Liver (tissue), 9 donors: ENCODE measurements around the gene HEBP2. TPM values are rescaled to one million over a fixed set of nuclear protein-coding genes. Genes with fewer than 3 reads are reported as not detected.
A peak's percentile ranks its signal among the peaks of the same experiment; 100 is the strongest.

Source experiments
- DNase-seq: peaks from one replicate; pipeline ENCODE4 v3.0.0-alpha.2; 2017; ENCODE audit warnings: low spot score
- H3K27ac ChIP-seq, 2 donors: one replicate each; pipeline ENCODE4 v1.7.0; 2013; ENCODE audit warnings: inconsistent platforms in 2 of 2, low read length in 2 of 2, control low read depth in 1 of 2, low read depth in 1 of 2, mild to moderate bottlenecking in 1 of 2
- H3K27me3 ChIP-seq, 4 donors: one replicate each; pipeline versions ENCODE4 v1.6.1 to v1.7.0; 2013; ENCODE audit warnings: low read length in 3 of 4, inconsistent platforms in 1 of 4, mild to moderate bottlenecking in 1 of 4, moderate library complexity in 1 of 4; ENCODE audit not compliant: control insufficient read depth in 4 of 4, insufficient read depth in 4 of 4
- H3K36me3 ChIP-seq, 4 donors: one replicate each; pipeline versions ENCODE4 v1.6.1 to v1.7.0; 2013; ENCODE audit warnings: low read length in 3 of 4, mild to moderate bottlenecking in 3 of 4, low read depth in 1 of 4, moderate library complexity in 1 of 4; ENCODE audit not compliant: control insufficient read depth in 4 of 4, insufficient read depth in 3 of 4
- H3K4me1 ChIP-seq, 4 donors: one replicate each; pipeline versions ENCODE4 v1.6.1 to v1.7.0; 2013; ENCODE audit warnings: low read length in 3 of 4, mild to moderate bottlenecking in 3 of 4, moderate library complexity in 1 of 4; ENCODE audit not compliant: control insufficient read depth in 4 of 4, insufficient read depth in 4 of 4
- H3K4me3 ChIP-seq, 3 donors: one replicate each; pipeline versions ENCODE4 v1.6.1 to v1.7.0; 2013; ENCODE audit warnings: low read length in 3 of 3, control low read depth in 1 of 3, low read depth in 1 of 3, mild to moderate bottlenecking in 1 of 3
- H3K9ac ChIP-seq, 2 donors: one replicate each; pipeline ENCODE4 v1.7.0; 2013; ENCODE audit warnings: low read length in 2 of 2, mild to moderate bottlenecking in 2 of 2, moderate library complexity in 2 of 2, control low read depth in 1 of 2, low read depth in 1 of 2
- H3K9me3 ChIP-seq, 4 donors: one replicate each; pipeline versions ENCODE4 v1.6.1 to v1.7.0; 2013; ENCODE audit warnings: low read length in 3 of 4; ENCODE audit not compliant: control insufficient read depth in 4 of 4
- ATF3 ChIP-seq: IDR thresholded peaks from 2 replicates; pipeline ENCODE4 v1.6.1; 2016; ENCODE audit warnings: antibody characterized with exemption
- CTCF ChIP-seq: fragments of 150-350 bp; IDR thresholded peaks from 2 replicates; pipeline ENCODE4 v1.5.1; 2017; ENCODE audit warnings: improper control_type of control experiment, low read depth, low read length; ENCODE audit not compliant: missing input control
- FOXA1 ChIP-seq: IDR thresholded peaks from 2 replicates; pipeline ENCODE4 v1.6.1; 2016; ENCODE audit warnings: antibody characterized with exemption
- FOXA2 ChIP-seq: IDR thresholded peaks from 2 replicates; pipeline ENCODE4 v1.6.1; 2016; ENCODE audit warnings: antibody characterized with exemption
- GABPA ChIP-seq, 2 donors: IDR thresholded peaks in 1 of 2; conservative IDR thresholded peaks in 1 of 2; 2 replicates each; pipeline ENCODE4 v1.6.1; 2016; ENCODE audit warnings: antibody characterized with exemption in 2 of 2, mild to moderate bottlenecking in 1 of 2, moderate library complexity in 1 of 2
- HNF4A ChIP-seq, 2 donors: conservative IDR thresholded peaks; 2 replicates each; pipeline ENCODE4 v1.6.1; 2016; ENCODE audit warnings: antibody characterized with exemption in 2 of 2, mild to moderate bottlenecking in 2 of 2
- HNF4G ChIP-seq: IDR thresholded peaks from 2 replicates; pipeline ENCODE4 v1.6.1; 2016; ENCODE audit warnings: antibody characterized with exemption
- JUND ChIP-seq, 2 donors: IDR thresholded peaks; 2 replicates each; pipeline ENCODE4 v1.6.1; 2016; ENCODE audit warnings: antibody characterized with exemption in 2 of 2
- MAX ChIP-seq: IDR thresholded peaks from 2 replicates; pipeline ENCODE4 v1.6.1; 2016; ENCODE audit warnings: antibody characterized with exemption
- NR2F2 ChIP-seq: IDR thresholded peaks from 2 replicates; pipeline ENCODE4 v1.6.1; 2016; ENCODE audit warnings: antibody characterized with exemption
- RAD21 ChIP-seq, 2 donors: IDR thresholded peaks; 2 replicates each; pipeline ENCODE4 v1.6.1; 2016; ENCODE audit warnings: antibody characterized with exemption in 2 of 2, mild to moderate bottlenecking in 2 of 2
- REST ChIP-seq: IDR thresholded peaks from 2 replicates; pipeline ENCODE4 v1.6.1; 2016; ENCODE audit warnings: antibody characterized with exemption, mild to moderate bottlenecking
- RXRA ChIP-seq, 2 donors: IDR thresholded peaks; 2 replicates each; pipeline ENCODE4 v1.6.1; 2017 to 2018; ENCODE audit warnings: antibody characterized with exemption in 2 of 2, mild to moderate bottlenecking in 1 of 2
- SP1 ChIP-seq: IDR thresholded peaks from 2 replicates; pipeline ENCODE4 v1.6.1; 2018; ENCODE audit warnings: antibody characterized with exemption, mild to moderate bottlenecking
- TAF1 ChIP-seq: conservative IDR thresholded peaks from 2 replicates; pipeline ENCODE4 v1.6.1; 2016; ENCODE audit warnings: antibody characterized with exemption, mild to moderate bottlenecking
- YY1 ChIP-seq: IDR thresholded peaks from 2 replicates; pipeline ENCODE4 v1.6.1; 2016; ENCODE audit warnings: antibody characterized with exemption, mild to moderate bottlenecking
- ZBTB33 ChIP-seq: IDR thresholded peaks from 2 replicates; pipeline ENCODE4 v1.6.1; 2016; ENCODE audit warnings: antibody characterized with exemption
- WGBS: extraction: QIAGEN DNeasy Blood & Tissue Kit; methylation state at CpG from one replicate; pipeline ENCODE4 v1.1.7; 2013; 5-methylcytosine and 5-hydroxymethylcytosine counted together
- polyA plus RNA-seq, 2 donors: library from polyadenylated mRNA; stranded (reverse) in 1 of 2; unstranded in 1 of 2; fragments of 200-250 nt in 1 of 2; fragments of >200 nt in 1 of 2; fragmentation: Nextera tagmentation in 1 of 2; extraction: Ambion mirVana in 1 of 2; gene quantifications; one replicate each; pipeline versions ENCODE4 v1.2.1 to v1.2.3, GENCODE V29; 2013 to 2015
- total RNA-seq, 2 donors: library from RNA; depleted of rRNA; stranded (reverse); fragments of >200 nt; gene quantifications; one replicate each; pipeline ENCODE4 v1.2.3, GENCODE V29; 2014
- donor health status: healthy.
- donor health status: healthy.
- donor health status: healthy.
- donor health status: healthy.
- donor health status: healthy.

Gene HEBP2
- total and polyA plus RNA-seq, 4 donors, result 5.6 to 58.0 (median 16.8) TPM

GRCh38 chr6:138440758-138441357 lies 36.8 kb downstream of the HEBP2 start:
- DNase-seq, result no peak
- H3K9me3 ChIP-seq, result no peaks in the 10 kb centered on the region

GRCh38 chr6:138441965-138442364 lies 37.9 kb downstream of the HEBP2 start:
- no peak for DNase-seq
- peaks cover 0 to 28% (median 14%) of the 10 kb centered on the region in 4 donors for H3K36me3 ChIP-seq
- WGBS, result 94% methylated on average over 6 of the region's 6 CpGs
- H3K4me1 ChIP-seq, result peaks cover 4 to 31% (median 29%) of the 10 kb centered on the region in 4 donors
- H3K27ac ChIP-seq, result no peak overlapping the region
- H3K9me3 ChIP-seq, result no peaks in the 10 kb centered on the region
- TF ChIP-seq ZBTB33 (no peak), SP1 (no peak), YY1 (no peak), GABPA (IDR thresholded peaks at IDR 0.05 in 1 of 2, conservative IDR thresholded peaks at IDR 0.05 in 1 of 2) (no peak), RAD21 (IDR thresholded peaks at IDR 0.05) (no peak), FOXA1 (no peak), FOXA2 (no peak), RXRA (IDR thresholded peaks at IDR 0.05) (no peak), HNF4G (no peak), HNF4A (conservative IDR thresholded peaks at IDR 0.05) (no peak), ATF3 (no peak), REST (no peak), NR2F2 (no peak), CTCF (no peak), MAX (no peak), JUND (IDR thresholded peaks at IDR 0.05) (no peak)
- H3K4me3 ChIP-seq, result no peak overlapping the region
- no peak overlapping the region for H3K9ac ChIP-seq
- no peaks in the 10 kb centered on the region for H3K27me3 ChIP-seq

More at GRCh38 chr6:138440758-138441357, 36.8 kb downstream of the HEBP2 start:
- Histone ChIP-seq H3K9ac (no peak overlapping the region), H3K27me3 (no peaks in the 10 kb centered on the region), H3K4me1 (peaks cover 4 to 31% (median 29%) of the 10 kb centered on the region in 4 donors), H3K4me3 (no peak overlapping the region), H3K27ac (peak overlapping the region; percentile 57 to 58), H3K36me3 (peaks cover 0 to 24% (median 11%) of the 10 kb centered on the region in 4 donors)
- WGBS, result 35% methylated on average over 4 of the region's 4 CpGs
- no peak for TF ChIP-seq MAX
- TF ChIP-seq RXRA (IDR thresholded peaks at IDR 0.05), result peak; percentile 59 to 64
- TF ChIP-seq ZBTB33, result no peak
- TF ChIP-seq YY1, result peak; percentile 13
- TF ChIP-seq HNF4A (conservative IDR thresholded peaks at IDR 0.05), result peak; percentile 59 to 74
- no peak for TF ChIP-seq TAF1
- TF ChIP-seq SP1, result peak; percentile 14
